Testis (tissue), 2 donors: ENCODE data around the gene JPT1.
"Not testable (repeated sequence)": the region's sequence is repeated elsewhere in the genome, so short reads cannot be mapped to it uniquely, and the experiment has no call there.

ENCODE experiments used
- CTCF ChIP-seq, 3 experiments: fragments of 450-650 bp in 2 of 3; fragments of 200-600 bp in 1 of 3; sonication (generic) in 1 of 3; IDR thresholded peaks; one replicate each; pipeline ENCODE4 v1.5.1; 2016 to 2019; ENCODE audit warnings: antibody characterized with exemption in 3 of 3, mild to moderate bottlenecking in 2 of 3, moderate library complexity in 1 of 3
- POLR2A ChIP-seq: fragments of 450-650 bp; IDR thresholded peaks from one replicate; pipeline ENCODE4 v1.6.1; 2017; ENCODE audit warnings: antibody characterized with exemption, mild to moderate bottlenecking, moderate library complexity

GRCh38 chr17:75133607-75134347 is 20.5 kb downstream of the JPT1 start:
- not testable (repeated sequence) for TF ChIP-seq CTCF (IDR thresholded peaks at IDR 0.05); POLR2A
